Activated naive CD4-positive, alpha-beta T cell treated with anti-CD3 and anti-CD28 coated beads for 36 hours (primary cell): Measurements from ENCODE around the gene NPFFR2. TPM values are rescaled to one million over a fixed set of nuclear protein-coding genes. Genes with fewer than 3 reads are reported as not detected.

ENCODE experiments used
- CTCF ChIA-PET: fragments of 350-600 bp; sonication (Branson Sonifier 250); formaldehyde crosslinking; loops from one replicate; lab custom pipeline; 2021; ENCODE audit warnings: antibody characterized with exemption; lab: Charles Lee
- DNase-seq: peaks from one replicate; pipeline ENCODE4 v3.0.0-alpha.2; 2020
- H3K27ac Mint-ChIP-seq: one replicate; pipeline ENCODE4 v1.8.0; 2021; ENCODE audit warnings: mild to moderate bottlenecking, mixed read lengths
- H3K27me3 Mint-ChIP-seq: one replicate; pipeline ENCODE4 v1.8.0; 2021; ENCODE audit warnings: low read depth, mixed read lengths
- H3K36me3 Mint-ChIP-seq: one replicate; pipeline ENCODE4 v1.8.0; 2021; ENCODE audit warnings: low read depth, mixed read lengths
- H3K4me1 Mint-ChIP-seq: one replicate; pipeline ENCODE4 v1.8.0; 2021; ENCODE audit warnings: low read depth, mixed read lengths
- H3K4me3 Mint-ChIP-seq: one replicate; pipeline ENCODE4 v1.8.0; 2021; ENCODE audit warnings: mild to moderate bottlenecking, moderate library complexity, mixed read lengths
- H3K9me3 Mint-ChIP-seq: one replicate; pipeline ENCODE4 v1.8.0; 2021; ENCODE audit warnings: mixed read lengths
- intact Hi-C: fragments of 100-400 bp; cut with micrococcal nuclease; formaldehyde crosslinking; loops from one replicate; pipeline ENCODE4 v1.15.1; 2023
- total RNA-seq, 2 experiments: library from RNA; stranded (reverse); gene quantifications; one replicate each; pipeline ENCODE4 v1.2.3, GENCODE V29; 2021

NPFFR2 gene
- not detected for total RNA-seq

GRCh38 chr4:72031868-72032608, at the start of gene NPFFR2:
NPFFR2 (plus strand) TSS chr4:72032000; CDS start chr4:72128592, 96,592 bp downstream.
- peaks cover 1% of the 10 kb centered on the region for H3K9me3 Mint-ChIP-seq

GRCh38 chr4:71992571-71993312, 39.1 kb upstream of the NPFFR2 start:
- no peaks in the 10 kb centered on the region for H3K27me3 Mint-ChIP-seq
- no peak overlapping the region for H3K4me3 Mint-ChIP-seq
- intact Hi-C loops, result no loop called here
- H3K9me3 Mint-ChIP-seq, result no peaks in the 10 kb centered on the region
- DNase-seq, result no peak
- H3K36me3 Mint-ChIP-seq, result no peaks in the 10 kb centered on the region
- no peaks in the 10 kb centered on the region for H3K4me1 Mint-ChIP-seq
- no peak overlapping the region for H3K27ac Mint-ChIP-seq
- CTCF ChIA-PET, result no interaction called here

More at GRCh38 chr4:72031868-72032608, at the start of gene NPFFR2:
- no peak for DNase-seq
- intact Hi-C loops, result no loop called here
- no peaks in the 10 kb centered on the region for H3K36me3 Mint-ChIP-seq
- H3K4me1 Mint-ChIP-seq, result no peaks in the 10 kb centered on the region
- CTCF ChIA-PET, result no interaction called here
- H3K27me3 Mint-ChIP-seq, result peaks cover 21% of the 10 kb centered on the region
- H3K4me3 Mint-ChIP-seq, result no peak within 1 kb of the TSS
- no peak within 1 kb of the TSS for H3K27ac Mint-ChIP-seq

- Mint-ChIP-seq H3K4me1 (no peaks in the 10 kb centered on the region), H3K4me3 (no peak overlapping the region), H3K27ac (no peak overlapping the region), H3K36me3 (no peaks in the 10 kb centered on the region), H3K27me3 (no peaks in the 10 kb centered on the region), H3K9me3 (peaks cover 8% of the 10 kb centered on the region)
- intact Hi-C loops, result no loop called here
- no peak for DNase-seq
- CTCF ChIA-PET, result no interaction called here
Measured at GRCh38 chr4:71994559-71994958, 37.2 kb upstream of the NPFFR2 start.

GRCh38 chr4:71995297-71995696, 36.5 kb upstream of the NPFFR2 start:
- CTCF ChIA-PET, result no interaction called here
- Mint-ChIP-seq H3K4me3 (no peak overlapping the region), H3K4me1 (no peaks in the 10 kb centered on the region), H3K27me3 (no peaks in the 10 kb centered on the region), H3K36me3 (no peaks in the 10 kb centered on the region), H3K9me3 (peaks cover 8% of the 10 kb centered on the region), H3K27ac (no peak overlapping the region)
- DNase-seq, result no peak
- intact Hi-C loops, result no loop called here

GRCh38 chr4:72006586-72006985, 25.2 kb upstream of the NPFFR2 start:
- CTCF ChIA-PET, result no interaction called here
- no peak overlapping the region for H3K4me3 Mint-ChIP-seq
- DNase-seq, result no peak
- H3K27me3 Mint-ChIP-seq, result no peaks in the 10 kb centered on the region
- no peaks in the 10 kb centered on the region for H3K36me3 Mint-ChIP-seq
- no peaks in the 10 kb centered on the region for H3K9me3 Mint-ChIP-seq
- no peak overlapping the region for H3K27ac Mint-ChIP-seq
- intact Hi-C loops, result no loop called here
- no peaks in the 10 kb centered on the region for H3K4me1 Mint-ChIP-seq

GRCh38 chr4:72011906-72012305, 19.9 kb upstream of the NPFFR2 start:
- H3K4me1 Mint-ChIP-seq, result no peaks in the 10 kb centered on the region
- no peak overlapping the region for H3K4me3 Mint-ChIP-seq
- H3K27me3 Mint-ChIP-seq, result no peaks in the 10 kb centered on the region
- no peaks in the 10 kb centered on the region for H3K36me3 Mint-ChIP-seq
- H3K9me3 Mint-ChIP-seq, result no peaks in the 10 kb centered on the region
- DNase-seq, result no peak
- intact Hi-C loops, result no loop called here
- no peak overlapping the region for H3K27ac Mint-ChIP-seq
- CTCF ChIA-PET, result no interaction called here

GRCh38 chr4:72016011-72016410, 15.8 kb upstream of the NPFFR2 start:
- no peaks in the 10 kb centered on the region for H3K4me1 Mint-ChIP-seq
- DNase-seq, result no peak
- intact Hi-C loops, result no loop called here

GRCh38 chr4:72019688-72020087, 12.1 kb upstream of the NPFFR2 start:
- H3K27me3 Mint-ChIP-seq, result no peaks in the 10 kb centered on the region
- DNase-seq, result no peak
- no peaks in the 10 kb centered on the region for H3K4me1 Mint-ChIP-seq
- no peaks in the 10 kb centered on the region for H3K36me3 Mint-ChIP-seq
- CTCF ChIA-PET, result no interaction called here
- intact Hi-C loops, result no loop called here
- no peak overlapping the region for H3K27ac Mint-ChIP-seq
- H3K9me3 Mint-ChIP-seq, result no peaks in the 10 kb centered on the region
- no peak overlapping the region for H3K4me3 Mint-ChIP-seq

More at GRCh38 chr4:72016011-72016410, 15.8 kb upstream of the NPFFR2 start:
- CTCF ChIA-PET, result interaction anchor here (0.6 kb wide), 1 partner anchor 203 kb away, joined by 3 read pairs; no protein-coding TSS in a partner anchor
- no peak overlapping the region for H3K4me3 Mint-ChIP-seq
- H3K27ac Mint-ChIP-seq, result no peak overlapping the region
- no peaks in the 10 kb centered on the region for H3K36me3 Mint-ChIP-seq
- no peaks in the 10 kb centered on the region for H3K9me3 Mint-ChIP-seq
- no peaks in the 10 kb centered on the region for H3K27me3 Mint-ChIP-seq

- H3K27me3 Mint-ChIP-seq, result no peaks in the 10 kb centered on the region
- DNase-seq, result no peak
- no peaks in the 10 kb centered on the region for H3K36me3 Mint-ChIP-seq
- H3K27ac Mint-ChIP-seq, result no peak overlapping the region
- intact Hi-C loops, result no loop called here
- no peaks in the 10 kb centered on the region for H3K4me1 Mint-ChIP-seq
- CTCF ChIA-PET, result no interaction called here
- no peak overlapping the region for H3K4me3 Mint-ChIP-seq
- H3K9me3 Mint-ChIP-seq, result no peaks in the 10 kb centered on the region
Measured at GRCh38 chr4:72022553-72022952, 9.2 kb upstream of the NPFFR2 start.

GRCh38 chr4:72055566-72055965, 23.8 kb downstream of the NPFFR2 start:
- Mint-ChIP-seq H3K9me3 (no peaks in the 10 kb centered on the region), H3K27ac (no peak overlapping the region), H3K4me3 (no peak overlapping the region), H3K4me1 (no peaks in the 10 kb centered on the region), H3K27me3 (no peaks in the 10 kb centered on the region), H3K36me3 (no peaks in the 10 kb centered on the region)
- CTCF ChIA-PET, result no interaction called here
- DNase-seq, result no peak
- intact Hi-C loops, result no loop called here

GRCh38 chr4:72063726-72064125, 31.9 kb downstream of the NPFFR2 start:
- CTCF ChIA-PET, result no interaction called here
- DNase-seq, result no peak
- Mint-ChIP-seq H3K4me1 (no peaks in the 10 kb centered on the region), H3K27ac (no peak overlapping the region), H3K27me3 (no peaks in the 10 kb centered on the region), H3K4me3 (no peak overlapping the region), H3K9me3 (no peaks in the 10 kb centered on the region), H3K36me3 (no peaks in the 10 kb centered on the region)
- intact Hi-C loops, result no loop called here

- no peaks in the 10 kb centered on the region for H3K4me1 Mint-ChIP-seq
- H3K36me3 Mint-ChIP-seq, result no peaks in the 10 kb centered on the region
- no peaks in the 10 kb centered on the region for H3K27me3 Mint-ChIP-seq
- CTCF ChIA-PET, result no interaction called here
- no peak overlapping the region for H3K27ac Mint-ChIP-seq
- intact Hi-C loops, result no loop called here
- no peak for DNase-seq
- H3K4me3 Mint-ChIP-seq, result no peak overlapping the region
- H3K9me3 Mint-ChIP-seq, result no peaks in the 10 kb centered on the region
Measured at GRCh38 chr4:72067051-72067450, 35.3 kb downstream of the NPFFR2 start.

GRCh38 chr4:72073816-72074215, 42.0 kb downstream of the NPFFR2 start:
- no peak for DNase-seq
- CTCF ChIA-PET, result no interaction called here
- intact Hi-C loops, result no loop called here
- H3K4me3 Mint-ChIP-seq, result no peak overlapping the region
- no peaks in the 10 kb centered on the region for H3K36me3 Mint-ChIP-seq
- no peaks in the 10 kb centered on the region for H3K4me1 Mint-ChIP-seq
- no peaks in the 10 kb centered on the region for H3K27me3 Mint-ChIP-seq
- no peaks in the 10 kb centered on the region for H3K9me3 Mint-ChIP-seq
- no peak overlapping the region for H3K27ac Mint-ChIP-seq
